Measurements from ENCODE around the gene MYH7B.

Gene MYH7B

GRCh38 chr20:34943808-34944567, 11.7 kb upstream of the MYH7B start:
- DNase-seq (ENCODE audit: low read depth in 2 of 2, low spot score in 1 of 2): no peak

GRCh38 chr20:34945315-34946077, 10.2 kb upstream of the MYH7B start:
- no peak for DNase-seq (ENCODE audit: low read depth in 2 of 2, low spot score in 1 of 2)

- DNase-seq (ENCODE audit: low read depth in 2 of 2, low spot score in 1 of 2): no peak
These were observed 9.0 kb upstream of the MYH7B start for GRCh38 chr20:34946661-34947060.

- no peak for DNase-seq (ENCODE audit: low read depth in 2 of 2, low spot score in 1 of 2)
These were observed 8.3 kb upstream of the MYH7B start for GRCh38 chr20:34947336-34947735.

- DNase-seq (ENCODE audit: low read depth in 2 of 2, low spot score in 1 of 2): no peak
These were observed 7.6 kb upstream of the MYH7B start for GRCh38 chr20:34948030-34948429.

- DNase-seq (ENCODE audit: low read depth in 2 of 2, low spot score in 1 of 2): no peak
These were observed 6.5 kb upstream of the MYH7B start for GRCh38 chr20:34949120-34949519.

- DNase-seq (ENCODE audit: low read depth in 2 of 2, low spot score in 1 of 2): no peak
These were observed 4.4 kb upstream of the MYH7B start for GRCh38 chr20:34951252-34951651.

GRCh38 chr20:34951652-34952051, 4.0 kb upstream of the MYH7B start:
- DNase-seq (ENCODE audit: low read depth in 2 of 2, low spot score in 1 of 2): no peak

- DNase-seq (ENCODE audit: low read depth in 2 of 2, low spot score in 1 of 2): no peak
These were observed 3.0 kb upstream of the MYH7B start for GRCh38 chr20:34952671-34953070.

GRCh38 chr20:34953960-34954359, 1.7 kb upstream of the MYH7B start:
- DNase-seq (ENCODE audit: low read depth in 2 of 2, low spot score in 1 of 2): no peak

GRCh38 chr20:34954904-34955230, 801 bp upstream of the MYH7B start:
- no peak for DNase-seq (ENCODE audit: low read depth in 2 of 2, low spot score in 1 of 2)

- no peak for DNase-seq (ENCODE audit: low read depth in 2 of 2, low spot score in 1 of 2)
These were observed 382 bp downstream of the MYH7B start for GRCh38 chr20:34956041-34956458.

GRCh38 chr20:34956751-34957472, 1.2 kb downstream of the MYH7B start:
- DNase-seq (ENCODE audit: low read depth in 2 of 2, low spot score in 1 of 2): no peak

- DNase-seq (ENCODE audit: low read depth in 2 of 2, low spot score in 1 of 2): no peak
These were observed 8.8 kb downstream of the MYH7B start for GRCh38 chr20:34964486-34964885.

GRCh38 chr20:34965051-34965450, 9.4 kb downstream of the MYH7B start:
- no peak for DNase-seq (ENCODE audit: low read depth in 2 of 2, low spot score in 1 of 2)

- no peak for DNase-seq (ENCODE audit: low read depth in 2 of 2, low spot score in 1 of 2)
These were observed 11.8 kb downstream of the MYH7B start for GRCh38 chr20:34967421-34967820.

- no peak for DNase-seq (ENCODE audit: low read depth in 2 of 2, low spot score in 1 of 2)
These were observed 12.5 kb downstream of the MYH7B start for GRCh38 chr20:34968042-34968775.

GRCh38 chr20:34970193-34970840, 14.6 kb downstream of the MYH7B start:
- no peak for DNase-seq (ENCODE audit: low read depth in 2 of 2, low spot score in 1 of 2)

- no peak for DNase-seq (ENCODE audit: low read depth in 2 of 2, low spot score in 1 of 2)
These were observed 15.3 kb downstream of the MYH7B start for GRCh38 chr20:34970846-34971560.

- no peak for DNase-seq (ENCODE audit: low read depth in 2 of 2, low spot score in 1 of 2)
These were observed 16.0 kb downstream of the MYH7B start for GRCh38 chr20:34971561-34972235.

All from stimulated activated CD8-positive, alpha-beta memory T cell treated with anti-CD3 and anti-CD28 coated beads, Interleukin-4, amount 100 ng/mL, for 4 hours (primary cell).